SIG-M5 (cell line): ENCODE measurements around the gene TCF12.
A peak's percentile ranks its signal among the peaks of the same experiment; 100 is the strongest.

ENCODE experiments used
- DNase-seq: peaks from one replicate; lab custom pipeline; 2025; lab: John Stamatoyannopoulos, UW

TCF12 gene

GRCh38 chr15:56918046-56918938, at the start of gene TCF12:
TSS of gene TCF12 (plus strand) at chr15:56918644. CDS start at chr15:56919914, 1,270 bp downstream.
- DNase-seq: peak; percentile 28

GRCh38 chr15:56869573-56869972, 48.9 kb upstream of the TCF12 start:
- no peak for DNase-seq

- DNase-seq: no peak
Measured at GRCh38 chr15:56871185-56871584, 47.3 kb upstream of the TCF12 start.

GRCh38 chr15:56871867-56872266, 46.6 kb upstream of the TCF12 start:
- DNase-seq: no peak

GRCh38 chr15:56877255-56877970, 41.0 kb upstream of the TCF12 start:
- DNase-seq: no peak

GRCh38 chr15:56879502-56879901, 38.9 kb upstream of the TCF12 start:
- DNase-seq: no peak

GRCh38 chr15:56883088-56883487, 35.4 kb upstream of the TCF12 start:
- DNase-seq: no peak

GRCh38 chr15:56886363-56886931, 32.0 kb upstream of the TCF12 start:
- DNase-seq: no peak

- no peak for DNase-seq
Measured at GRCh38 chr15:56886932-56887781, 31.3 kb upstream of the TCF12 start.

GRCh38 chr15:56887782-56888438, 30.5 kb upstream of the TCF12 start:
- no peak for DNase-seq

GRCh38 chr15:56890038-56890437, 28.4 kb upstream of the TCF12 start:
- no peak for DNase-seq

GRCh38 chr15:56891852-56892440, 26.5 kb upstream of the TCF12 start:
- DNase-seq: no peak

- no peak for DNase-seq
Measured at GRCh38 chr15:56892659-56893363, 25.6 kb upstream of the TCF12 start.

GRCh38 chr15:56893364-56893678, 25.1 kb upstream of the TCF12 start:
- DNase-seq: no peak

GRCh38 chr15:56894601-56895000, 23.8 kb upstream of the TCF12 start:
- no peak for DNase-seq

GRCh38 chr15:56901931-56902330, 16.5 kb upstream of the TCF12 start:
- DNase-seq: no peak

GRCh38 chr15:56906766-56907165, 11.7 kb upstream of the TCF12 start:
- no peak for DNase-seq

- DNase-seq: no peak
Measured at GRCh38 chr15:56910801-56911200, 7.6 kb upstream of the TCF12 start.

- no peak for DNase-seq
Measured at GRCh38 chr15:56913241-56913640, 5.2 kb upstream of the TCF12 start.

- no peak for DNase-seq
Measured at GRCh38 chr15:56913670-56914069, 4.8 kb upstream of the TCF12 start.

GRCh38 chr15:56915888-56916287, 2.6 kb upstream of the TCF12 start:
- DNase-seq: no peak
